AG08396 (cell line): ENCODE measurements around the gene C12orf56.
A peak's percentile ranks its signal among the peaks of the same experiment; 100 is the strongest.
"Not testable (repeated sequence)": the region's sequence is repeated elsewhere in the genome, so short reads cannot be mapped to it uniquely, and the experiment has no call there.

Experiments
- DNase-seq: peaks from one replicate; pipeline ENCODE4 v3.0.0; 2012; ENCODE audit warnings: low spot score, mixed read lengths

The C12orf56 gene

GRCh38 chr12:64311877-64312276 lies 78.7 kb downstream of the C12orf56 start:
- no peak for DNase-seq

GRCh38 chr12:64304571-64304970 lies 86.0 kb downstream of the C12orf56 start:
- DNase-seq, result no peak

DNA sequence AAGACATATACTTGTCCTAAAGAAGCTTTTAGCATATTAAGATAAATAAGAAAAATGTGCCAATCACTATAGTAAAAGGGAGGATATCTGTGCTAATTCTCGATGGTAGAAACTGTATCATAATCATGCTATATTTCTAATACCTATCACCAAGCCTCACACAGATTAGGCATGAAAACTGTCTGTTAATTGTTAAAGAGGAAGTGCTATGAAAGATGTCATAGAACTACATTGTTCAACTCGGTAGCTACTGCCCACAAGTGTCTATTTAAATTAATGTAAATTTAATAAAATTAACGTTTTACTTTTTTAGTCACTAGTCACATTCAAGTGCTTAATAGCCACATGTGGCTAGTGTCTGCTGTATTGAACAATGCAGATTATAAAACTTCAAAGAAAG lies 90.9 kb downstream of the C12orf56 start:
- DNase-seq, result no peak

- DNase-seq, result no peak
Observed at GRCh38 chr12:64296301-64296700, 94.3 kb downstream of the C12orf56 start.

DNA sequence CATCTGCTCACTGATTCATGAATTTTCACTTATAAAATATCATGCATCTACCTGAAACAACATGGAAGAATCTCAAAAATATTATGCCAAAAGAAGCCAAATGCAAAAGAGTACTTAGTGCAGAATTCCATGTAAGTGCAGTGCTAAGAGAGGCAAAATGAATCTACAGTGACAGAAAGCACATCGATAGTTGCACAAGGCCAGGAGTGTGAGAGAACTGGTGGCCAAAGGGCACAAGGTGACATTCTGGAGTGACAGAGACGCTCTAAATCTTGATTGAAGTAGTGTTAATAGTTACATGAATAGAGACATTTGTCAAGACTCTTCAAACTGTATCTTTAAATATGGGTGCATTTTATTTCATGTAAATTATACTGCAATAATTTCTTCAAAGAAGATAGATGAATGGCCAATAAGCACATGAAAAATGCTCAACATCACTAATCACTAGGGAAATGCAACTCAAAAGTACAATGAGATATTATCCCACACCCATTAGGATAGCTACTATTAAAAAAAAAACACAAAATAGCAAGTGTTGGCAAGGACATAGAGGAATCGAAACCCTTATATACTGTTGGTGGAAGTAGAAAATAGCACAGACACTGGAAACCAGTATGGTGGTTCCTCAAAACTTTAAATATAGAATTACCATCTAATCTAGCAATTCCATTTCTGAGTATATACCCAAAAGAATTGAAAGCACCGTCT lies 96.7 kb downstream of the C12orf56 start:
- no peak for DNase-seq

GRCh38 chr12:64293174-64293573 lies 97.4 kb downstream of the C12orf56 start:
- DNase-seq, result not testable (repeated sequence)

DNA sequence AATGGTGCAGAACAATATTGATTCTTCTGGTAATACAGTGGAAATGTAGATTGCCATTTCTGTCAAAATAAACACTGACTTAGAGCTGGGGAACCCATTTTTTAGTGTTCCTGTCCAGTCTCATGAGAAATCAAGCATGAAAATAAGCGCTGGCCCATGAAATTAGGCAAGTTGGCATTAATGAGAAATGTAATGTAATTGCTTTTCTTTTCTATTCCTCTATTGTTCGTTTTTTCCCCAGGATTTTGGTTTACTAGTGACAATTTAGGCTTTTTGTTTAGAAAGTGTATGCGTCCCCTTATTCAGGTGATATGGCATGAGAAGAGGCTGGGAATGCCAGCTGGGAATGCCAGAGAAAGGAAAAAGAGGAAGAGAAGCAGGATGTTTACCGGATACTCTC lies 104.0 kb downstream of the C12orf56 start:
- no peak for DNase-seq

GRCh38 chr12:64284256-64284655 lies 106.3 kb downstream of the C12orf56 start:
- no peak for DNase-seq

- DNase-seq, result no peak
Observed at GRCh38 chr12:64278421-64278820, 112.1 kb downstream of the C12orf56 start.

- peak; percentile 35 for DNase-seq
Observed at GRCh38 chr12:64273527-64274403, 116.8 kb downstream of the C12orf56 start.

DNA sequence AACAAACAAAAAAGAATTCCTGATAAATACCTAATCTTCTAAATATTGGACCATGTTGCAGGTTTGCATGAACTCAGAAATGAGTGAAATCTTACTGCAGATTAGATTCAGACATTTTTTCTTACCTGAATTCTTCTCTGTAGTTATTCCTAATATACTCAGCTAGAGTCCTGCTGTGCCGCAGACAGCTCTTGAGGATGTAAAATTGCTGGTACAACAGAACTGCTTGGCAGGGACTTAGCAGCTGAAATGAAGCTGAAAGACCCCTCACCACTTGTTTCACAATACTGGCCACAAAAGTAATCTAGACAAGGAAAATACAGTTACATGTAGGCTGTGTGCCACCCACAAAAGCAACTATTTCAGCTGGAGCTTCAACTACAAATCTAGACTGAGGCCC lies 120.1 kb downstream of the C12orf56 start:
- no peak for DNase-seq

DNA sequence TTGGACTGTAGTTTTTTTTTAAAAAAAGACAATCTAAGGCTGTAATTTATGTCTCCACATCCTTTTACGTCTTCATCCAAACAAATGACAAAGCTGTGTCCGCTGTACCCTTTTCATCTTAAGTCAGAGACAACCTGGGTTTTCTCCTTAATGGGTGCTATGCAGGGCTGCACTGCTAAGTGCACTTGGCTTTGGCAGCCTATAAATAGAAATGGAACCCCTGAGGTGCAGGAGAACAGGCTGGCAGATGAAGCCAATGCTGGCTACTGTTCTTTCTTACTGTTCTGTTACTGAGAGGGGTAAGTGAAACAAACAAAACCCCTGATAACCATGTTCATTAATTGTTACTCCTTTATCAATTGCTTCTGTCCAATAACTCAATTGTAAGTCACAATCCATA lies 121.4 kb downstream of the C12orf56 start:
- no peak for DNase-seq

DNA sequence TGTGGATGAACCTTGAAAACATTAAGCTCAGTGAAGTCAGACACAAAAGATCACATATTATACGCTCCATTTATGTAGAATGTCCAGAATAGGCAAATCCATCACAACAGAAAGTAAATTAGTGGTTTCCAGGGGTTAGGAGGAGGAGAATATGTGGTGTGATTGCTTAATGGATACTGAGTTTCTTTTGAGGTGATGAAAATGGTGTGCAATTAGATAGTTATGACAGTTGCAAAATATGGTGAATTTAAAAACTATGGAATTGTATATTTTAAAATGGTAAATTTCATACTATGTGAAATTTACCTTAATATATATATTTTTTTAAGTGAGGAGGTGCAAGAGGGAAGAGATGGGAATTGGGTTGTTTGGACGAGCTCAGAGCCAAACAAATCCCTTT lies 122.1 kb downstream of the C12orf56 start:
- no peak for DNase-seq

- DNase-seq, result no peak
Observed at GRCh38 chr12:64265839-64266238, 124.7 kb downstream of the C12orf56 start.

GRCh38 chr12:64261813-64262212 lies 128.7 kb downstream of the C12orf56 start:
- DNase-seq, result no peak

DNA sequence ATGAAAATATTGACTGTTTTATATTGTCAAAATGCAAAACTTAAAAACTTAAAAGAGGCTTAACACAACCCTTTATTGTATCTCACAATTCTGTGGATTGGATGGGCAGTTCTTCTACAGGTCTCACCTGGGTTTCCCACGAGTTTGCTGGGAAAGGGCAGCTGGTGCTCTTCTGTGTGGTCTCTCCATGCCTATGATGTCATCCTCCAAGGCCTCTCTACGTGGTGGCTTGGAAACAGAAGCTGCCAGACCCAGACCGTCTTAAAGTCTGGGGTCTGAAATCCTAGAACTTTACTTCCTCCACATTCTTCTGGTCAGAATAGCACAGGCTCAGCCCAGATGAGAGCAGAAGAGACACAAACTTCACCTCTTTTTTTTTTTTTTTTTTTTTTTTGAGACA lies 132.0 kb downstream of the C12orf56 start:
- no peak for DNase-seq

- peak; percentile 14 for DNase-seq
Observed at GRCh38 chr12:64256166-64256800, 134.3 kb downstream of the C12orf56 start.

- no peak for DNase-seq
Observed at GRCh38 chr12:64255249-64255648, 135.3 kb downstream of the C12orf56 start.

- DNase-seq, result no peak
Observed at GRCh38 chr12:64253356-64253755, 137.2 kb downstream of the C12orf56 start.

- DNase-seq, result peak; percentile 54
Observed at GRCh38 chr12:64252681-64253080, 137.9 kb downstream of the C12orf56 start.

GRCh38 chr12:64243809-64244208 lies 146.7 kb downstream of the C12orf56 start:
- no peak for DNase-seq

DNA sequence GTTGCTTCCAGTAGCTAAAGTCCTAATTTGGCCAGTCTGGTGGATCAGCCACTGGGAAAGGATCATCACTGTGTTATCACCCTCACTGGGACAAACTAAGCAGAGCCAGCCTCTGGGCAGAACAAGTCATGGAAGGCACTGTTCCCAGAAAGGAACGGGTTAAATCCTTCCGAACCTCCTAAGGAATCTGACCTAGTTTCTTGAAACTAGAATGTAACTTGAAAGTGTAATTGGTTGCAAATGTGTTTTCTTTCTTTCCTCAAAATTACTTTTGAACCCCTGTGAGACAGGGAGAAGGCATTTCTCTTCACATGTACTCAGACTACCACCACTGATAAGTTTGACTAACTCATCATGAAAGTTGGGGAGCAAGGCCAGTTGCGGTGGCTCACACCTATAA lies 149.8 kb downstream of the C12orf56 start:
- no peak for DNase-seq

GRCh38 chr12:64237382-64237781 lies 153.2 kb downstream of the C12orf56 start:
- no peak for DNase-seq
